ENCODE results near the gene CLMP. TPM values are rescaled to one million over a fixed set of nuclear protein-coding genes. Genes with fewer than 3 reads are reported as not detected.

The CLMP gene
- 46.5 TPM for polyA plus RNA-seq (2013, experiment 1 of 2)
- 48.1 TPM for polyA plus RNA-seq (2013, experiment 2 of 2)

DNA sequence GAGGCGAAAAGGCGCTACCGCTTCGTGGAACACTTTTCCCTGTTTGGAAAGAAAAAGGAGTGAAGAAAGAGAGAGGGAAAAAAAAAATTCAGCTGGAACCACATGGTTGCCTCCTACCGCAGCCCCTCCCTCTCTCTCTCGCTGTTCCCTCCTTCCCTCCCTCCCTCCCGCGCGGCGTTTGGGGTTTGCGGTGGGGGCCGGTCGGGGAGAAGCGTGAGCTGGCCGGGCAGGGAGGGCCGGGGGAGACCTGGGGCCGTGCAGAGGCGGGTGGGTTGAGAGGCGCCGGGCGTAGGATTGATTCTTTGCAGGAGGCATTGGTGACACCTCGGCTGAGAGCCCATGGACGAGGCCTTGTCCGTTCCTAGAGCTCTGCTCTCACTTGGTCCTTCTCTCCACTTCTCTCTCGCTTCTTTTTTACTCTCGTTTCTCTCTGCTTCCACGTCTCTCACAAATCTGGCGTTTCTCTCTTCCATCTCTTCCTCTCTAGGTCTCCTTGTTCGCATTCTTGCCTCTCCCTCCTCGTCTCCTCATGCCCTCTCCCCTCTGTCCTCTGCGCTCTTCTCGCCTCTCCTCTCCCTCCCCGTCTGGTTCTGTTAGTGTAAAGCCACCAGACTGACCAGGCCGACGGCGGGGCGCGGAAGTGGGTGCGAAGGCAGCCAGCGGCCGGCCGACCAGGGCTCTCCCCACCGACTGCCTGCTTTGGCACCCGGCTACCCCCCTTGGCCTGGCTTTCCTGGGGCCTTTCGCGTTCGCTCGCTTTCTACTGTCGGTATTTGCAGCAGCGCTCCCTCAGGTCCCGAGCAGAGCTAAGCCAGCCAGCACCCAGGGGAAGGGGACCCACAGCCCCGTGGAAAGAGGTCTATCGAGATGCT, at the start of gene CLMP:
CLMP (minus strand) TSS at position 61 of the 872 bp plus-strand sequence. CDS start 308 bp downstream, outside the sequence.
- H3K18ac ChIP-seq (ENCODE audit: low read depth in 1 of 2, low read length in 2 of 2) = peak within 1 kb of the TSS; percentile 81 to 90
- WGBS = 10% methylated on average over 34 of the region's 53 CpGs

DNA sequence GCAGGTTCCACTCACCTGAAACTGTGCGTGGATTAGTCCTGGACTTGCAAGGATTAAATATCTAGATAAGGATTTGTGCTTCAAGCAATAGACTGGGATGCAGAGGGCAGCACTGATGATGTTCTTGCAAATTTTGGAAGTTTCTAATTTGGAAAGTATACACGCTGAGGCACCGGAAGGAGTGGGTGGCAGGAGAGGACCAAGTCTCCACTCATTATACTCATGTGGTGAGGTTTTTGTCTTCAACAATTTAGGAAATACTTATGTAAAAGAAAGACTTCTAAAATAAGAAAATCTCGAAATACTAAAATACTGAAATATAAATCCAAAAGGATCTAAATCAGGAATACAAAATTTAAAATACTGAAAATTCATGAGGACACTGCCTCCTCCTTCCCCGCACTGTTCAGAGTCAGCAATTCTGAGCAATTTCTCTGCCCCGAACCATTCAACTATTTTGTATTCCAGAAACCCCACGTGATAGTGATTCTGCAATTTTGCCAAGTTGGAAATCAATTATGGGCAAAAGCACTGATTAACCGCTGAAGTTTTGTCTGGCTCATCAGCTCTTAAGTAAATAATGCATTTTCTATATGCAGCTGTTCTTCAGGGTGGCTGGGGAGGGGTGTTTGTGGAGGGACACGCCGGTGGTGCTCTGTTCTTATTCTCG, 47.0 kb upstream of the CLMP start:
- Histone ChIP-seq H3K4me3 (ENCODE audit: insufficient read depth in 1 of 2, low read depth in 1 of 2, low read length in 2 of 2) (no peak overlapping the region), H3K9ac (ENCODE audit: low read length) (peak overlapping the region; percentile 63), H3K14ac (ENCODE audit: low read length in 2 of 2) (no peak overlapping the region), H3K9me3 (ENCODE audit: control insufficient read depth, low read length) (no peaks in the 10 kb centered on the region), H3K79me1 (replicated peaks; ENCODE audit: low read length, poor library complexity, severe bottlenecking) (no peaks in the 10 kb centered on the region), H3K4me2 (ENCODE audit: low read length, poor library complexity, severe bottlenecking) (no peak overlapping the region), H3K23ac (ENCODE audit: low read length in 2 of 2) (no peak overlapping the region), H3K18ac (ENCODE audit: low read depth in 1 of 2, low read length in 2 of 2) (no peak overlapping the region), H3K27me3 (ENCODE audit: control insufficient read depth in 1 of 2, insufficient read depth in 1 of 2, low read length in 2 of 2) (no peaks in the 10 kb centered on the region), H3K4ac (ENCODE audit: low read depth in 1 of 2, low read length in 2 of 2) (peak overlapping the region in 1 of 2 experiments; percentile 5), H3K27ac (ENCODE audit: low read length, poor library complexity, severe bottlenecking) (no peak overlapping the region), H2AK5ac (ENCODE audit: low read length, severe bottlenecking) (no peak overlapping the region), H2BK12ac (ENCODE audit: low read length in 2 of 2) (no peak overlapping the region), H2BK5ac (ENCODE audit: low read depth, low read length, poor library complexity, severe bottlenecking) (no peak overlapping the region), H2BK15ac (ENCODE audit: low read depth, poor library complexity, severe bottlenecking) (no peak overlapping the region), H4K8ac (ENCODE audit: low read length) (no peak overlapping the region), H3K36me3 (ENCODE audit: control insufficient read depth in 1 of 2, insufficient read depth in 2 of 2, low read depth in 1 of 2, low read length in 2 of 2) (no peaks in the 10 kb centered on the region), H2AFZ (ENCODE audit: low read depth, low read length) (no peak overlapping the region), H4K91ac (ENCODE audit: low read length) (no peak overlapping the region), H3K4me1 (ENCODE audit: control insufficient read depth, insufficient read depth, low read depth, low read length) (no peaks in the 10 kb centered on the region), H2BK120ac (ENCODE audit: low read depth, low read length) (no peak overlapping the region)
- WGBS = 92% methylated on average over 8 of the region's 11 CpGs
- DNase-seq = no peak

More for the DNA sequence above, at the start of gene CLMP:
- peak within 1 kb of the TSS; percentile 2 for H3K27ac ChIP-seq (ENCODE audit: low read length, poor library complexity, severe bottlenecking)
- peak within 1 kb of the TSS in 1 of 2 experiments; percentile 90 for H3K23ac ChIP-seq (ENCODE audit: low read length in 2 of 2)
- H2BK5ac ChIP-seq (ENCODE audit: low read depth, low read length, poor library complexity, severe bottlenecking) = peak within 1 kb of the TSS; percentile 4
- peak within 1 kb of the TSS; percentile 70 for H2AFZ ChIP-seq (ENCODE audit: low read depth, low read length)
- H3K4ac ChIP-seq (ENCODE audit: low read depth in 1 of 2, low read length in 2 of 2) = peak within 1 kb of the TSS; percentile 84 to 95
- no peaks in the 10 kb centered on the region for H3K27me3 ChIP-seq (ENCODE audit: control insufficient read depth in 1 of 2, insufficient read depth in 1 of 2, low read length in 2 of 2)
- peak within 1 kb of the TSS; percentile 88 for H4K91ac ChIP-seq (ENCODE audit: low read length)
- H3K14ac ChIP-seq (ENCODE audit: low read length in 2 of 2) = peak within 1 kb of the TSS in 1 of 2 experiments; percentile 99
- peak within 1 kb of the TSS; percentile 88 to 96 for H2BK12ac ChIP-seq (ENCODE audit: low read length in 2 of 2)
- H2AK5ac ChIP-seq (ENCODE audit: low read length, severe bottlenecking) = no peak within 1 kb of the TSS
- peaks cover 22% of the 10 kb centered on the region for H3K4me1 ChIP-seq (ENCODE audit: control insufficient read depth, insufficient read depth, low read depth, low read length)
- H3K79me1 ChIP-seq (replicated peaks; ENCODE audit: low read length, poor library complexity, severe bottlenecking) = peaks cover 10% of the 10 kb centered on the region
- H3K36me3 ChIP-seq (ENCODE audit: control insufficient read depth in 1 of 2, insufficient read depth in 2 of 2, low read depth in 1 of 2, low read length in 2 of 2) = peaks cover 0 to 22% of the 10 kb centered on the region in 2 experiments
- H3K9me3 ChIP-seq (ENCODE audit: control insufficient read depth, low read length) = no peaks in the 10 kb centered on the region
- H2BK120ac ChIP-seq (ENCODE audit: low read depth, low read length) = peak within 1 kb of the TSS; percentile 89
- DNase-seq = peak; percentile 74
- H3K9ac ChIP-seq (ENCODE audit: low read length) = peak within 1 kb of the TSS; percentile 99
- H3K4me3 ChIP-seq (ENCODE audit: insufficient read depth in 1 of 2, low read depth in 1 of 2, low read length in 2 of 2) = peak within 1 kb of the TSS; percentile 62 to 97
- H4K8ac ChIP-seq (ENCODE audit: low read length) = peak within 1 kb of the TSS; percentile 92
- H3K4me2 ChIP-seq (ENCODE audit: low read length, poor library complexity, severe bottlenecking) = peak within 1 kb of the TSS; percentile 94
- peak within 1 kb of the TSS; percentile 90 for H2BK15ac ChIP-seq (ENCODE audit: low read depth, poor library complexity, severe bottlenecking)

GRCh38 chr11:123241294-123241693, 46.2 kb upstream of the CLMP start:
- no peak overlapping the region for H4K8ac ChIP-seq (ENCODE audit: low read length)
- H2BK5ac ChIP-seq (ENCODE audit: low read depth, low read length, poor library complexity, severe bottlenecking) = no peak overlapping the region
- no peak overlapping the region for H3K4ac ChIP-seq (ENCODE audit: low read depth in 1 of 2, low read length in 2 of 2)
- H3K9ac ChIP-seq (ENCODE audit: low read length) = peak overlapping the region; percentile 63
- no peaks in the 10 kb centered on the region for H3K4me1 ChIP-seq (ENCODE audit: control insufficient read depth, insufficient read depth, low read depth, low read length)
- H3K36me3 ChIP-seq (ENCODE audit: control insufficient read depth in 1 of 2, insufficient read depth in 2 of 2, low read depth in 1 of 2, low read length in 2 of 2) = no peaks in the 10 kb centered on the region
- H3K4me2 ChIP-seq (ENCODE audit: low read length, poor library complexity, severe bottlenecking) = no peak overlapping the region
- H2BK12ac ChIP-seq (ENCODE audit: low read length in 2 of 2) = no peak overlapping the region
- no peak overlapping the region for H3K27ac ChIP-seq (ENCODE audit: low read length, poor library complexity, severe bottlenecking)
- no peak overlapping the region for H4K91ac ChIP-seq (ENCODE audit: low read length)
- no peak overlapping the region for H3K4me3 ChIP-seq (ENCODE audit: insufficient read depth in 1 of 2, low read depth in 1 of 2, low read length in 2 of 2)
- H3K14ac ChIP-seq (ENCODE audit: low read length in 2 of 2) = no peak overlapping the region
- no peaks in the 10 kb centered on the region for H3K9me3 ChIP-seq (ENCODE audit: control insufficient read depth, low read length)
- H2AK5ac ChIP-seq (ENCODE audit: low read length, severe bottlenecking) = no peak overlapping the region
- no peak for DNase-seq
- no peak overlapping the region for H3K18ac ChIP-seq (ENCODE audit: low read depth in 1 of 2, low read length in 2 of 2)
- H3K23ac ChIP-seq (ENCODE audit: low read length in 2 of 2) = no peak overlapping the region
- H2BK120ac ChIP-seq (ENCODE audit: low read depth, low read length) = no peak overlapping the region
- H3K27me3 ChIP-seq (ENCODE audit: control insufficient read depth in 1 of 2, insufficient read depth in 1 of 2, low read length in 2 of 2) = no peaks in the 10 kb centered on the region
- H2AFZ ChIP-seq (ENCODE audit: low read depth, low read length) = no peak overlapping the region
- no peak overlapping the region for H2BK15ac ChIP-seq (ENCODE audit: low read depth, poor library complexity, severe bottlenecking)
- 47% methylated on average over 1 of the region's 1 CpG for WGBS
- H3K79me1 ChIP-seq (replicated peaks; ENCODE audit: low read length, poor library complexity, severe bottlenecking) = no peaks in the 10 kb centered on the region
